GM12878 (cell line): ENCODE results near the gene PRKN. TPM values are rescaled to one million over a fixed set of nuclear protein-coding genes. Genes with fewer than 3 reads are reported as not detected.

Source experiments
- ATAC-seq: fragments of 200-7000 bp; cut with Tn5 transposase; 3 replicates; pipeline ENCODE4 v1.9.1; 2020; ENCODE audit warnings: mild to moderate bottlenecking, moderate library complexity
- BruUV-seq: library from RNA; stranded (reverse); fragments of 400-500 nt; replicated peaks from 2 replicates; lab custom pipeline; 2021; lab: Mats Ljungman, UMichigan
- CTCF ChIA-PET: fragments of 300-600 bp; sonication (Branson Sonifier 250); formaldehyde crosslinking; extraction: SDS; loops from one replicate; lab custom pipeline; 2021; ENCODE audit warnings: inconsistent platforms; lab: Yijun Ruan, JAX
- POLR2A ChIA-PET: fragments of 350-600 bp; formaldehyde crosslinking; extraction: SDS; loops from one replicate; lab custom pipeline; 2021; ENCODE audit warnings: inconsistent platforms; lab: Charles Lee
- RAD21 ChIA-PET: fragments of 300-600 bp; sonication (Branson Sonifier 250); formaldehyde crosslinking; loops from one replicate; lab custom pipeline; 2023; ENCODE audit warnings: antibody characterized with exemption; ENCODE audit not compliant: unreplicated experiment; lab: Charles Lee
- SMC1A ChIA-PET: fragments of 300-600 bp; sonication (Branson Sonifier 250); formaldehyde crosslinking; loops from one replicate; lab custom pipeline; 2023; ENCODE audit not compliant: unreplicated experiment, uncharacterized antibody; lab: Charles Lee
- DNase-seq: peaks from one replicate; pipeline ENCODE4 v3.0.0-alpha.2; 2011; ENCODE audit warnings: low read depth, low spot score
- FAIRE-seq: peaks from 3 replicates; lab custom pipeline; 2011; peaks lifted over from hg19 to GRCh38; lab: Jason Lieb, UNC
- H2AFZ ChIP-seq: 2 replicates; pipeline ENCODE4 v1.6.0; 2011; ENCODE audit warnings: low read depth, low read length, control low read depth; ENCODE audit not compliant: control insufficient read depth
- H3K27ac ChIP-seq: 2 replicates; pipeline ENCODE4 v1.5.1; 2011; ENCODE audit warnings: control low read depth; ENCODE audit not compliant: control insufficient read depth, insufficient read depth
- H3K27me3 ChIP-seq, 2 experiments: replicated peaks in 1 of 2; 2 replicates each; pipeline versions ENCODE4 v1.6.0 to v1.6.1; 2011; ENCODE audit warnings: low read length in 1 of 2; ENCODE audit not compliant: control insufficient read depth in 2 of 2, insufficient read depth in 2 of 2
- H3K36me3 ChIP-seq, 2 experiments: 2 replicates each; pipeline ENCODE4 v1.5.1; 2011; ENCODE audit warnings: low read length in 1 of 2; ENCODE audit not compliant: control insufficient read depth in 2 of 2, insufficient read depth in 2 of 2
- H3K4me1 ChIP-seq: 2 replicates; pipeline ENCODE4 v1.6.1; 2011; ENCODE audit warnings: mild to moderate bottlenecking, low read length, moderate library complexity, mixed read lengths; ENCODE audit not compliant: control insufficient read depth, insufficient read depth
- H3K4me2 ChIP-seq: 2 replicates; pipeline ENCODE4 v1.6.0; 2011; ENCODE audit warnings: control low read depth; ENCODE audit not compliant: control insufficient read depth, insufficient read depth
- H3K4me3 ChIP-seq: fragments of 200-600 bp; sonication (generic); 2 replicates; pipeline ENCODE4 v1.5.1; 2016
- H3K79me2 ChIP-seq: 2 replicates; pipeline ENCODE4 v1.6.0; 2011; ENCODE audit warnings: low read length; ENCODE audit not compliant: control insufficient read depth, insufficient read depth
- H3K9ac ChIP-seq: 2 replicates; pipeline ENCODE4 v1.8.0; 2011; ENCODE audit warnings: low read length, control low read depth, mixed read lengths; ENCODE audit not compliant: control insufficient read depth, insufficient read depth
- H3K9me3 ChIP-seq: replicated peaks from 3 replicates; pipeline ENCODE4 v1.5.1; 2011; ENCODE audit warnings: mild to moderate bottlenecking, low read length; ENCODE audit not compliant: control insufficient read depth, insufficient read depth
- H4K20me1 ChIP-seq: 2 replicates; pipeline ENCODE4 v1.6.0; 2011; ENCODE audit not compliant: control insufficient read depth, insufficient read depth
- ASH2L ChIP-seq: fragments of 300-600, 200-600 bp; sonication (generic); IDR thresholded peaks from 2 replicates; pipeline ENCODE4 v1.6.1; 2017; ENCODE audit warnings: low read depth, mild to moderate bottlenecking, borderline replicate concordance
- CBFB ChIP-seq: IDR thresholded peaks from 2 replicates; pipeline ENCODE4 v1.6.1; 2016; ENCODE audit warnings: antibody characterized with exemption, low read depth
- EED ChIP-seq: sonication (generic); IDR thresholded peaks from 2 replicates; pipeline ENCODE4 v1.6.1; 2016; ENCODE audit warnings: antibody characterized with exemption, low read depth
- HDGF ChIP-seq: fragments of 450-650 bp; IDR thresholded peaks from 2 replicates; pipeline ENCODE4 v1.6.1; 2016; ENCODE audit warnings: antibody characterized with exemption
- IKZF1 ChIP-seq: fragments of 450-650 bp; conservative IDR thresholded peaks from 2 replicates; pipeline ENCODE4 v1.6.1; 2017; ENCODE audit warnings: antibody characterized with exemption, mild to moderate bottlenecking
- NFIC ChIP-seq: IDR thresholded peaks from 2 replicates; pipeline ENCODE4 v1.6.1; 2012; ENCODE audit warnings: low read depth, mild to moderate bottlenecking, inconsistent platforms, low read length, moderate library complexity
- NRF1 ChIP-seq: conservative IDR thresholded peaks from 2 replicates; pipeline ENCODE4 v1.6.1; 2011; ENCODE audit warnings: mild to moderate bottlenecking, low read depth, low read length, improper control_type of control experiment
- PML ChIP-seq: IDR thresholded peaks from 2 replicates; pipeline ENCODE4 v1.6.1; 2012; ENCODE audit warnings: low read length, inconsistent platforms
- POU2F2 ChIP-seq: IDR thresholded peaks from 3 replicates; pipeline ENCODE4 v1.6.1; 2011; ENCODE audit warnings: low read depth, mild to moderate bottlenecking, low read length, borderline replicate concordance
- RAD21 ChIP-seq: IDR thresholded peaks from 2 replicates; pipeline ENCODE4 v1.6.1; 2011; ENCODE audit warnings: mild to moderate bottlenecking, low read depth, low read length, moderate library complexity; ENCODE audit not compliant: insufficient read depth
- RCOR1 ChIP-seq: conservative IDR thresholded peaks from 2 replicates; pipeline ENCODE4 v1.6.1; 2012; ENCODE audit warnings: low read depth, low read length, improper control_type of control experiment
- SP1 ChIP-seq: IDR thresholded peaks from one replicate; pipeline ENCODE4 v1.6.1; 2011; ENCODE audit warnings: low read depth, low read length
- SREBF2 ChIP-seq: IDR thresholded peaks from 2 replicates; pipeline ENCODE4 v1.6.1; 2012; ENCODE audit warnings: mild to moderate bottlenecking, low read length
- TCF3 ChIP-seq: IDR thresholded peaks from 2 replicates; pipeline ENCODE4 v1.6.1; 2012; ENCODE audit warnings: low read depth, mild to moderate bottlenecking, low read length, borderline replicate concordance; ENCODE audit not compliant: insufficient read depth
- WGBS: methylation state at CpG from one replicate; pipeline ENCODE4 v1.1.6; 2016; ENCODE audit warnings: low lambda C conversion rate; ENCODE audit not compliant: insufficient replicate concordance, insufficient coverage; ENCODE audit errors: missing lambda C conversion rate; 5-methylcytosine and 5-hydroxymethylcytosine counted together
- in situ Hi-C: fragments of 300-500 bp; cut with MboI; formaldehyde crosslinking; loops from 9 replicates; pipeline ENCODE4 v1.14.3; 2018; ENCODE audit warnings: mixed read lengths
- intact Hi-C: fragments of 100-400 bp; cut with micrococcal nuclease; formaldehyde crosslinking; loops from one replicate; pipeline ENCODE4 v1.14.2; 2022; ENCODE audit not compliant: unreplicated experiment
- polyA plus RNA-seq, 11 experiments: library from polyadenylated mRNA; depleted of rRNA in 4 of 11; unstranded in 6 of 11; stranded (reverse) in 5 of 11; fragments of >200 nt; fragmentation: Nextera tagmentation in 4 of 11; fragmentation: Illumina TruSeq in 1 of 11; extraction: Ambion mirVana in 4 of 11; extraction: Trizol in 1 of 11; gene quantifications; 1 replicate in 1 of 11; 2 replicates in 10 of 11; pipeline versions ENCODE4 v1.2.1 to v1.2.3, GENCODE V29; 2011 to 2016; ENCODE audit warnings: inconsistent platforms in 2 of 11, missing spikeins in 2 of 11, low read depth in 1 of 11
- total RNA-seq, 4 experiments: library from RNA; depleted of rRNA in 3 of 4; stranded (reverse); fragments of >200 nt in 3 of 4; fragmentation: Illumina TruSeq in 1 of 4; extraction: Trizol in 1 of 4; gene quantifications; 2 replicates each; pipeline versions ENCODE4 v1.2.1 to v1.2.3, GENCODE V29; 2013 to 2021
- TF ChIP-seq, protein P1 (sequence below): IDR thresholded peaks from 2 replicates; pipeline ENCODE4 v1.6.1; 2011; ENCODE audit warnings: borderline replicate concordance, low read depth, mild to moderate bottlenecking, moderate library complexity, low read length; ENCODE audit not compliant: insufficient read depth, poor library complexity, severe bottlenecking
- TF ChIP-seq, protein P2 (sequence below): IDR thresholded peaks from 2 replicates; pipeline ENCODE4 v1.6.1; 2012; ENCODE audit warnings: mild to moderate bottlenecking, low read depth, low read length

The PRKN gene
- total and polyA plus RNA-seq, 10 of the 15 experiments (the other 5 are each of a cell fraction or from before 2014, with no cell fraction given), result 0.06 to 0.09 TPM; not detected in 8

- WGBS, result 50% methylated on average over 4 of the region's 4 CpGs
- ChIA-PET POLR2A (no interaction called here), RAD21 (no interaction called here), CTCF (no interaction called here), SMC1A (no interaction called here)
- H3K27ac ChIP-seq, result no peak overlapping the region
- no peak overlapping the region for H3K9ac ChIP-seq
- DNase-seq, result no peak
- no peak for FAIRE-seq
- H3K4me1 ChIP-seq, result no peaks in the 10 kb centered on the region
- no peak for TF ChIP-seq EED
- TF ChIP-seq SP1, result no peak
- TF ChIP-seq HDGF, result no peak
- no peak for TF ChIP-seq SREBF2
- TF ChIP-seq POU2F2, result no peak
- no peak for TF ChIP-seq PML
- TF ChIP-seq, protein P1, sequence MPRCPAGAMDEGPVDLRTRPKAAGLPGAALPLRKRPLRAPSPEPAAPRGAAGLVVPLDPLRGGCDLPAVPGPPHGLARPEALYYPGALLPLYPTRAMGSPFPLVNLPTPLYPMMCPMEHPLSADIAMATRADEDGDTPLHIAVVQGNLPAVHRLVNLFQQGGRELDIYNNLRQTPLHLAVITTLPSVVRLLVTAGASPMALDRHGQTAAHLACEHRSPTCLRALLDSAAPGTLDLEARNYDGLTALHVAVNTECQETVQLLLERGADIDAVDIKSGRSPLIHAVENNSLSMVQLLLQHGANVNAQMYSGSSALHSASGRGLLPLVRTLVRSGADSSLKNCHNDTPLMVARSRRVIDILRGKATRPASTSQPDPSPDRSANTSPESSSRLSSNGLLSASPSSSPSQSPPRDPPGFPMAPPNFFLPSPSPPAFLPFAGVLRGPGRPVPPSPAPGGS, result no peak
- no peak for TF ChIP-seq RAD21
- intact Hi-C loops, result no loop called here
- in situ Hi-C loops, result no loop called here
- no peaks in the 10 kb centered on the region for H3K27me3 ChIP-seq
- H2AFZ ChIP-seq, result no peak overlapping the region
- no peak overlapping the region for H3K4me2 ChIP-seq
- H3K9me3 ChIP-seq, result no peaks in the 10 kb centered on the region
- BruUV-seq, result no TSS peak
- no peak overlapping the region for H3K4me3 ChIP-seq
- no peaks in the 10 kb centered on the region for H3K36me3 ChIP-seq
- H4K20me1 ChIP-seq, result no peaks in the 10 kb centered on the region
- no peaks in the 10 kb centered on the region for H3K79me2 ChIP-seq
- ATAC-seq, result no peak
These were observed 722.2 kb downstream of the PRKN start for GRCh38 chr6:162005372-162005771.

DNA sequence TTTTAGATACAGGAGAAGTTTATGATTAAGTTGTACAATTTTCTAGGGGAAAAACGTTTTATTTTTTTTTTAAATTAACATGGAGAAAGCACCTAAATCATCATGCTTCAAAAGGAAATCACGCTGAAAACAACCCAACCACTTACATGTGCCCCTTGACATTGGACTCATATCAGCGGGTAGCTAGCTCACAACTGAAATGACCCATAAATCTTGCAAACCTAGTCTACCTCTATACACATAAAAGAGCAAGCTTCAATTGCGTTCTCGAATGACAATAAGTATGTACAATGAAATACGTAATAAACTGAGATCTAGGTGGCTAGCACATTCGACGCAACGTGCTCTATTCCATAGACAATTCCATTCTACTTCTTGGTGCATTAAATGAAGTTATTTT is 730.8 kb downstream of the PRKN start:
- Histone ChIP-seq H3K27me3 (no peaks in the 10 kb centered on the region), H3K79me2 (no peaks in the 10 kb centered on the region), H3K9ac (no peak overlapping the region), H3K27ac (no peak overlapping the region), H3K4me2 (no peak overlapping the region), H2AFZ (no peak overlapping the region), H3K4me3 (no peak overlapping the region), H3K36me3 (no peaks in the 10 kb centered on the region), H3K4me1 (no peaks in the 10 kb centered on the region), H3K9me3 (no peaks in the 10 kb centered on the region), H4K20me1 (no peaks in the 10 kb centered on the region)
- DNase-seq, result no peak
- ChIA-PET SMC1A (no interaction called here), CTCF (no interaction called here), POLR2A (no interaction called here), RAD21 (no interaction called here)
- in situ Hi-C loops (no loop called here), intact Hi-C loops (no loop called here)
- BruUV-seq, result no TSS peak
- FAIRE-seq, result no peak
- no peak for TF ChIP-seq ASH2L
- TF ChIP-seq, protein P2, sequence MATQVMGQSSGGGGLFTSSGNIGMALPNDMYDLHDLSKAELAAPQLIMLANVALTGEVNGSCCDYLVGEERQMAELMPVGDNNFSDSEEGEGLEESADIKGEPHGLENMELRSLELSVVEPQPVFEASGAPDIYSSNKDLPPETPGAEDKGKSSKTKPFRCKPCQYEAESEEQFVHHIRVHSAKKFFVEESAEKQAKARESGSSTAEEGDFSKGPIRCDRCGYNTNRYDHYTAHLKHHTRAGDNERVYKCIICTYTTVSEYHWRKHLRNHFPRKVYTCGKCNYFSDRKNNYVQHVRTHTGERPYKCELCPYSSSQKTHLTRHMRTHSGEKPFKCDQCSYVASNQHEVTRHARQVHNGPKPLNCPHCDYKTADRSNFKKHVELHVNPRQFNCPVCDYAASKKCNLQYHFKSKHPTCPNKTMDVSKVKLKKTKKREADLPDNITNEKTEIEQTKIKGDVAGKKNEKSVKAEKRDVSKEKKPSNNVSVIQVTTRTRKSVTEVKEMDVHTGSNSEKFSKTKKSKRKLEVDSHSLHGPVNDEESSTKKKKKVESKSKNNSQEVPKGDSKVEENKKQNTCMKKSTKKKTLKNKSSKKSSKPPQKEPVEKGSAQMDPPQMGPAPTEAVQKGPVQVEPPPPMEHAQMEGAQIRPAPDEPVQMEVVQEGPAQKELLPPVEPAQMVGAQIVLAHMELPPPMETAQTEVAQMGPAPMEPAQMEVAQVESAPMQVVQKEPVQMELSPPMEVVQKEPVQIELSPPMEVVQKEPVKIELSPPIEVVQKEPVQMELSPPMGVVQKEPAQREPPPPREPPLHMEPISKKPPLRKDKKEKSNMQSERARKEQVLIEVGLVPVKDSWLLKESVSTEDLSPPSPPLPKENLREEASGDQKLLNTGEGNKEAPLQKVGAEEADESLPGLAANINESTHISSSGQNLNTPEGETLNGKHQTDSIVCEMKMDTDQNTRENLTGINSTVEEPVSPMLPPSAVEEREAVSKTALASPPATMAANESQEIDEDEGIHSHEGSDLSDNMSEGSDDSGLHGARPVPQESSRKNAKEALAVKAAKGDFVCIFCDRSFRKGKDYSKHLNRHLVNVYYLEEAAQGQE, result no peak
- TF ChIP-seq CBFB, result no peak
- no peak for TF ChIP-seq NRF1
- no peak for TF ChIP-seq TCF3
- TF ChIP-seq NFIC, result no peak
- no peak for TF ChIP-seq RCOR1
- TF ChIP-seq IKZF1, result no peak
- ATAC-seq, result no peak
- 28% methylated on average over 9 of the region's 9 CpGs for WGBS
